Mesothelial cell of epicardium (in vitro differentiated cells): ENCODE results near the gene ARG2. TPM values are rescaled to one million over a fixed set of nuclear protein-coding genes. Genes with fewer than 3 reads are reported as not detected.

Experiments used
- DNase-seq, 2 experiments: peaks; one replicate each; pipeline ENCODE4 v3.0.0; 2021; ENCODE audit warnings: low spot score in 2 of 2; ENCODE audit not compliant: unreplicated experiment in 2 of 2
- H3K27ac Mint-ChIP-seq: 2 replicates; pipeline ENCODE4 v1.8.0; 2021; ENCODE audit warnings: mixed read lengths
- H3K27me3 Mint-ChIP-seq: 2 replicates; pipeline ENCODE4 v1.8.0; 2021; ENCODE audit warnings: low read depth, mixed read lengths
- H3K36me3 Mint-ChIP-seq: 2 replicates; pipeline ENCODE4 v1.8.0; 2021; ENCODE audit warnings: mixed read lengths
- H3K4me1 Mint-ChIP-seq: 2 replicates; pipeline ENCODE4 v1.8.0; 2021; ENCODE audit warnings: mixed read lengths
- H3K4me3 Mint-ChIP-seq: 2 replicates; pipeline ENCODE4 v1.8.0; 2021; ENCODE audit warnings: mild to moderate bottlenecking, moderate library complexity, mixed read lengths
- H3K9me3 Mint-ChIP-seq: 2 replicates; pipeline ENCODE4 v1.8.0; 2021; ENCODE audit warnings: mixed read lengths
- total RNA-seq: library from RNA; stranded (reverse); gene quantifications from 3 replicates; pipeline ENCODE4 v1.2.1, GENCODE V29; 2021
- TF ChIP-seq, protein P1 (sequence below): fragments of 200-600 bp; sonication (generic); IDR thresholded peaks from one replicate; pipeline ENCODE4 v1.5.0; 2021; ENCODE audit warnings: antibody characterized with exemption; ENCODE audit not compliant: unreplicated experiment

ARG2 gene
- total RNA-seq, 1 donor from 2014 or later, result 2.5 TPM

DNA sequence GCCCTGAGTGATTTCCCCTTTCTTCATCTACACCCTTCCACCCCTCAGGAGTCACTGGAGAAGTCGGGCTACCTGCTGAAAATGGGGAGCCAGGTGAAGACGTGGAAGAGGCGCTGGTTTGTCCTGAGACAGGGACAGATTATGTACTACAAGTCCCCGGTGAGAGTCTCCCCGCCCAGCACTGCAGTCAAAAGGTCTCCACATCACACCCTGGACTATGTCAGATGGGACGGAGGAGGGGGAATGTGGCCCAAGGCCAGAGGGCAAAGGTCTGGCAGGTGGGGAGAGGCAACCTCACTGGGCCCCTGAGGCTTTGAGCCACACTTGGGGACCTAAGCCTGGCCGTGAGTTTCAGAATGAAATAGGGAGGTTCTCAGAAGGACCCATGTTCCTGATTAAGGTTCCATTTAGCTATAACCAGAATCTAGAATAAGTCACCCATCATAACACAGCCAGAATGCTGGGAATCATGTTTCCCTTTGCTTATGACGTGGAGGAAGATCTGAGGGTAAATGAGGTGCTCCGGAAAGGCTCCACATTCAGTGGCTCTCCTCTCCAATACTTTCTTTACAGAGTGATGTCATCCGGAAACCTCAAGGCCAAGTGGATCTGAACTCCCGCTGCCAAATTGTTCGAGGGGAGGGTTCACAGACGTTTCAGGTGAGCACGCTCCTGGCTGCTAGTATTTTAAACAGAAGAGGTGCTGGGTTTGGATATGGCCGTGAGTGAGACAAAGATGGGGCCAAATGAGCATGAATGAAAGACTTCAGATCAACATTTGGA is 46.3 kb upstream of the ARG2 start:
- peaks cover 2% of the 10 kb centered on the region for H3K4me1 Mint-ChIP-seq
- TF ChIP-seq, protein P1, sequence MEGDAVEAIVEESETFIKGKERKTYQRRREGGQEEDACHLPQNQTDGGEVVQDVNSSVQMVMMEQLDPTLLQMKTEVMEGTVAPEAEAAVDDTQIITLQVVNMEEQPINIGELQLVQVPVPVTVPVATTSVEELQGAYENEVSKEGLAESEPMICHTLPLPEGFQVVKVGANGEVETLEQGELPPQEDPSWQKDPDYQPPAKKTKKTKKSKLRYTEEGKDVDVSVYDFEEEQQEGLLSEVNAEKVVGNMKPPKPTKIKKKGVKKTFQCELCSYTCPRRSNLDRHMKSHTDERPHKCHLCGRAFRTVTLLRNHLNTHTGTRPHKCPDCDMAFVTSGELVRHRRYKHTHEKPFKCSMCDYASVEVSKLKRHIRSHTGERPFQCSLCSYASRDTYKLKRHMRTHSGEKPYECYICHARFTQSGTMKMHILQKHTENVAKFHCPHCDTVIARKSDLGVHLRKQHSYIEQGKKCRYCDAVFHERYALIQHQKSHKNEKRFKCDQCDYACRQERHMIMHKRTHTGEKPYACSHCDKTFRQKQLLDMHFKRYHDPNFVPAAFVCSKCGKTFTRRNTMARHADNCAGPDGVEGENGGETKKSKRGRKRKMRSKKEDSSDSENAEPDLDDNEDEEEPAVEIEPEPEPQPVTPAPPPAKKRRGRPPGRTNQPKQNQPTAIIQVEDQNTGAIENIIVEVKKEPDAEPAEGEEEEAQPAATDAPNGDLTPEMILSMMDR, result no peak
- no peak overlapping the region for H3K27ac Mint-ChIP-seq
- no peaks in the 10 kb centered on the region for H3K9me3 Mint-ChIP-seq
- H3K4me3 Mint-ChIP-seq, result no peak overlapping the region
- no peaks in the 10 kb centered on the region for H3K36me3 Mint-ChIP-seq
- H3K27me3 Mint-ChIP-seq, result no peaks in the 10 kb centered on the region
- no peak for DNase-seq

DNA sequence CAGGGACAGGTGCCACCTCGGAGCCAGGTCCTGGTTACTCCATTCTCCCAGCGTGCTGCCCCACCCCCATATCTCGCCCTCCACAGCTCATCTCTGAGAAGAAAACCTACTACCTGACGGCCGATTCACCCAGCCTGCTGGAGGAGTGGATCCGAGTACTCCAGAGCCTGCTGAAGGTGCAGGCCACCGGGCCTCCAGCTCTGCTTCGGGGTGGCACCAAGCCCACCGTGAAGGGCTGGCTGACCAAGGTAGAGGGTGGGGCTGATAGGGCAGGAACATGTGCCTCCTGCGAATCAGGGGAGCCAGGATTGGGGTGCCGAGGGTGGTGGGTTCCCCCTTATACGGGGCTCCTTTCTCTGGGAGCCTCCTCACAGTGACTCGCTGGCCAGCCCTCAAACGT is 45.6 kb upstream of the ARG2 start:
- H3K4me3 Mint-ChIP-seq, result no peak overlapping the region
- H3K27ac Mint-ChIP-seq, result no peak overlapping the region
- no peaks in the 10 kb centered on the region for H3K9me3 Mint-ChIP-seq
- no peak for DNase-seq
- H3K36me3 Mint-ChIP-seq, result no peaks in the 10 kb centered on the region
- peaks cover under 1% of the 10 kb centered on the region for H3K4me1 Mint-ChIP-seq
- TF ChIP-seq, protein P1, result no peak
- H3K27me3 Mint-ChIP-seq, result no peaks in the 10 kb centered on the region

DNA sequence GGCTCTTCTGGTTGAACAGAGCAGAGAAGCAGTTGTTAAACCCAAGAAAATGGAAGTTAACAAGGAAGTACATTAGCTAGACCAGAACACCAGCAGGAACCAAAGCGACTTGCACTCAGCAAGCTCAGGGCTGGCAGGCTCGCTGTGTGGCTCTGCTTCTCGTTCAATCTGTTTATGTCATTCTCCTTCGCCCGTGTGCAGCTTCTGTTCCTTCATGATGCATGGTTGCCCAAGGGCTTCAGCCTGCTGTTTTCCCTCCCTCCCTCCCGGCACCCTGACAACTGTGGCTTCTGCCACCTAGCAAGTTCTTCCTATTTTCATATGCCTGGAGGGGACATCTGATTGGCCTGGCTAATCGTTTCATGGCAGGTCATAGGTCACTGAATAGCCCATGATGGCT is 44.9 kb upstream of the ARG2 start:
- no peaks in the 10 kb centered on the region for H3K9me3 Mint-ChIP-seq
- no peaks in the 10 kb centered on the region for H3K4me1 Mint-ChIP-seq
- no peak for DNase-seq
- H3K36me3 Mint-ChIP-seq, result no peaks in the 10 kb centered on the region
- H3K27me3 Mint-ChIP-seq, result no peaks in the 10 kb centered on the region
- no peak overlapping the region for H3K4me3 Mint-ChIP-seq
- no peak overlapping the region for H3K27ac Mint-ChIP-seq
- TF ChIP-seq, protein P1, result no peak

DNA sequence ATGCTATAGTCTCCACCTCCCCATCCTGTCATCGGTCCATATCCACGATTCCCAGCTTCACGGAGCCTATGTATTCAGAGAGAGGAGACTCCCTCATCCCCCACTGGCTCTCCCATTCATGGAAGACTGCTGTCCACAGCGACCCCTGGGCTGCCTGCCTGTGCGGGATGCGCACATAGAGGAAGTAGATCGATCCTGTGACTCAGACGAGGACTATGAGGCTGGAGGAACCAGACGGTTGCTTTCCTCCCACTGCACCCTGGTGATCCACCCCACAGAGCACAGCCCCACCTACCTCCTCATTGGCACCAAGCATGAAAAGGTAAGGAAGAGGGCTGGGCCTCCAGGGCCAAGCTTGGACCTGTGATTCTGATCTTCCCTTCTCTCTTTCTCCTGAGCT is 44.0 kb upstream of the ARG2 start:
- Mint-ChIP-seq H3K27me3 (no peaks in the 10 kb centered on the region), H3K4me3 (no peak overlapping the region), H3K9me3 (no peaks in the 10 kb centered on the region), H3K4me1 (no peaks in the 10 kb centered on the region), H3K36me3 (no peaks in the 10 kb centered on the region), H3K27ac (no peak overlapping the region)
- DNase-seq, result no peak
- TF ChIP-seq, protein P1, result no peak

DNA sequence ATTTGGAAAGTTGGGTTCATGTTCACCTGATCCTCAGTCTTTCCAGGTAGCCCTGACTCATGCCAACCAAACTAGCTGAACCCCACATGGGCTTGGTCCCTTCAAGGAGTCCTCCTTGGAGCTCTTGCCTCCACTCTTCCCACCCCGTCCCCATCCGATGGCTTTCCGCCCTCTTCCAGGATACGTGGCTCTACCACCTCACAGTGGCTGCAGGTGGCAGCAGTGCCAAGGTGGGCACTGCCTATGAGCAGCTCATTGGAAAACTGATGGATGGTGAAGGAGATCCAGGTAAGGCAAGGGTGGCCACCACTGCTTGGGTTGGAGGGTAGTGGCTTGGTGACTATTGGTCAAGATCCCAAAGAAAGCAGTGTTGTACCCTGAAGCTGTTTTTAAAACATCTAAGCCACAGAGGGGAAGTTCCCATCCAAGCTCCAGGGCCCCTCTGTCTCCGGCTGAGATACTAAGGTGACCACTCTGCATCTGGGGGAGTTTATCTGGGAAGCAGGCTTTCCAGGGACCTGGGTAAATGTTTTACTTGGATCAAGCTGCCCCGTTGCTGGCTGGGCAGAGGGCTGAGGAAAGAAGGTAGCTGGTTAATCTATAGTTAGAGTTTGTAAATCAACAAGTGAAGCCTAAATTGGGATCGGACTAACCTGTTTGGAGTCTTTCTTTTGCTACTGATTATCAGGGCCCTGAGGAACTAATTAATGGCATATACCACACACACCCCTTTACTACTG is 43.3 kb upstream of the ARG2 start:
- Mint-ChIP-seq H3K9me3 (no peaks in the 10 kb centered on the region), H3K4me1 (no peaks in the 10 kb centered on the region), H3K27ac (no peak overlapping the region), H3K27me3 (no peaks in the 10 kb centered on the region), H3K4me3 (no peak overlapping the region), H3K36me3 (no peaks in the 10 kb centered on the region)
- TF ChIP-seq, protein P1, result no peak
- no peak for DNase-seq
